SK-N-SH treated with all-trans-retinoic acid at 6 μM for 48 hours (cell line): ENCODE data around the gene ZNF518B.

Source experiments
- CSRNP3 ChIP-seq: fragments of 250-450 bp; sonication (Bioruptor Pico); IDR thresholded peaks from 2 replicates; pipeline ENCODE4 v1.5.1; 2021; ENCODE audit warnings: mild to moderate bottlenecking, moderate library complexity
- PATZ1 ChIP-seq: fragments of 250-450 bp; sonication (Bioruptor Pico); IDR thresholded peaks from 2 replicates; pipeline ENCODE4 v1.8.0; 2020; ENCODE audit warnings: mild to moderate bottlenecking, moderate library complexity, borderline replicate concordance

GRCh38 chr4:10496200-10496599 is 39.0 kb upstream of the ZNF518B start:
- no peak for TF ChIP-seq PATZ1 (CRISPR knock-in tag)
- TF ChIP-seq CSRNP3 (CRISPR knock-in tag) = no peak
